H1 (cell line): ENCODE data around the gene GEMIN2. TPM values are rescaled to one million over a fixed set of nuclear protein-coding genes. Genes with fewer than 3 reads are reported as not detected.

Source experiments
- CTCF ChIA-PET: fragments of 300-600 bp; sonication (Branson Sonifier 250); formaldehyde crosslinking; loops from one replicate; lab custom pipeline; 2021; ENCODE audit not compliant: partially characterized antibody; lab: Charles Lee
- POLR2A ChIA-PET: fragments of 300-600 bp; sonication (Branson Sonifier 250); formaldehyde crosslinking; loops from one replicate; lab custom pipeline; 2021; ENCODE audit warnings: inconsistent platforms; ENCODE audit not compliant: partially characterized antibody; lab: Charles Lee
- DNase-seq, 2 experiments: peaks; one replicate each; pipeline versions ENCODE4 v3.0.0 to v3.0.0-alpha.2; 2010 to 2022; ENCODE audit warnings: low spot score in 2 of 2, low read depth in 1 of 2, mixed read lengths in 1 of 2
- FAIRE-seq: peaks from 2 replicates; lab custom pipeline; 2011; peaks lifted over from hg19 to GRCh38; lab: Jason Lieb, UNC
- H2AFZ ChIP-seq: 2 replicates; pipeline ENCODE4 v1.8.1; 2012; ENCODE audit warnings: low read length, inconsistent platforms
- H2AK5ac ChIP-seq: 2 replicates; pipeline ENCODE4 v1.6.1; 2013; ENCODE audit warnings: low read depth, low read length
- H2BK120ac ChIP-seq: replicated peaks from 2 replicates; pipeline ENCODE3; 2013; ENCODE audit warnings: low read depth, low read length, inconsistent platforms
- H2BK12ac ChIP-seq: 2 replicates; pipeline ENCODE4 v1.6.1; 2013; ENCODE audit warnings: low read depth, low read length
- H2BK15ac ChIP-seq: 2 replicates; pipeline ENCODE4 v1.6.1; 2013; ENCODE audit warnings: low read length
- H2BK20ac ChIP-seq: 2 replicates; pipeline ENCODE4 v1.6.1; 2013; ENCODE audit warnings: low read length
- H2BK5ac ChIP-seq: 2 replicates; pipeline ENCODE4 v1.6.1; 2013; ENCODE audit warnings: low read depth, low read length
- H3K14ac ChIP-seq: 2 replicates; pipeline ENCODE4 v1.6.1; 2013; ENCODE audit warnings: inconsistent platforms; ENCODE audit not compliant: insufficient read length
- H3K18ac ChIP-seq: 2 replicates; pipeline ENCODE4 v1.6.1; 2013; ENCODE audit warnings: low read length; ENCODE audit errors: extremely low read depth
- H3K23ac ChIP-seq: 2 replicates; pipeline ENCODE4 v1.6.1; 2013; ENCODE audit warnings: inconsistent platforms; ENCODE audit not compliant: insufficient read length
- H3K23me2 ChIP-seq: 2 replicates; pipeline ENCODE4 v1.6.1; 2013; ENCODE audit warnings: low read depth, low read length
- H3K27ac ChIP-seq: 2 replicates; pipeline ENCODE4 v1.6.1; 2011; ENCODE audit warnings: low read depth, low read length, inconsistent platforms
- H3K27me3 ChIP-seq, 4 experiments: replicated peaks in 1 of 4; 1 replicate in 1 of 4; 2 replicates in 3 of 4; pipeline versions ENCODE4 v1.6.1 to v1.8.1; 2011 to 2013; ENCODE audit warnings: low read length in 3 of 4, mild to moderate bottlenecking in 3 of 4, inconsistent platforms in 2 of 4, mixed read lengths in 2 of 4, moderate library complexity in 1 of 4; ENCODE audit not compliant: control insufficient read depth in 3 of 4, insufficient read depth in 3 of 4; ENCODE audit errors: extremely low read depth in 1 of 4
- H3K36me3 ChIP-seq, 4 experiments: 2 replicates each; pipeline versions ENCODE4 v1.6.1 to v1.8.1; 2011 to 2013; ENCODE audit warnings: mild to moderate bottlenecking in 4 of 4, low read length in 3 of 4, moderate library complexity in 2 of 4, control low read depth in 1 of 4, inconsistent platforms in 1 of 4; ENCODE audit not compliant: insufficient read depth in 4 of 4, control insufficient read depth in 2 of 4
- H3K4ac ChIP-seq: replicated peaks from 2 replicates; pipeline ENCODE3; 2013; ENCODE audit warnings: low read length, low read depth, mixed read lengths, inconsistent platforms; ENCODE audit not compliant: insufficient read length
- H3K4me1 ChIP-seq, 4 experiments: replicated peaks in 1 of 4; 1 replicate in 1 of 4; 2 replicates in 3 of 4; pipeline versions ENCODE4 v1.6.1 to v1.8.1; 2011 to 2013; ENCODE audit warnings: low read length in 3 of 4, inconsistent platforms in 2 of 4, mixed read lengths in 1 of 4; ENCODE audit not compliant: insufficient read depth in 4 of 4, control insufficient read depth in 3 of 4
- H3K4me2 ChIP-seq, 2 experiments: 2 replicates each; pipeline versions ENCODE4 v1.6.1 to v1.8.1; 2011 to 2013; ENCODE audit warnings: low read depth in 2 of 2, low read length in 2 of 2, control low read depth in 1 of 2, inconsistent platforms in 1 of 2, mild to moderate bottlenecking in 1 of 2; ENCODE audit not compliant: insufficient read depth in 1 of 2
- H3K4me3 ChIP-seq, 4 experiments: fragments of 200-600, 300-600 bp in 1 of 4; sonication (generic), shearing (Covaris generic), sonication (Bioruptor Twin) in 1 of 4; 2 replicates each; pipeline versions ENCODE4 v1.5.1 to v1.8.1; 2011 to 2016; ENCODE audit warnings: low read length in 4 of 4, low read depth in 3 of 4, control low read depth in 2 of 4, inconsistent platforms in 2 of 4, mild to moderate bottlenecking in 2 of 4, mixed read lengths in 1 of 4, moderate library complexity in 1 of 4; ENCODE audit not compliant: insufficient read depth in 2 of 4; ENCODE audit errors: extremely low read depth in 1 of 4
- H3K56ac ChIP-seq: replicated peaks from 2 replicates; pipeline ENCODE3; 2013; ENCODE audit warnings: low read depth, mild to moderate bottlenecking, mixed read lengths, low read length, inconsistent platforms; ENCODE audit not compliant: insufficient read length
- H3K79me1 ChIP-seq: 2 replicates; pipeline ENCODE4 v1.6.1; 2013; ENCODE audit warnings: low read depth, low read length, control low read depth
- H3K79me2 ChIP-seq, 2 experiments: 2 replicates each; pipeline versions ENCODE4 v1.6.1 to v1.8.1; 2012 to 2013; ENCODE audit warnings: low read length in 2 of 2, mild to moderate bottlenecking in 2 of 2, inconsistent platforms in 1 of 2; ENCODE audit not compliant: insufficient read depth in 2 of 2, control insufficient read depth in 1 of 2
- H3K9ac ChIP-seq, 4 experiments: replicated peaks in 1 of 4; 1 replicate in 1 of 4; 2 replicates in 3 of 4; pipeline versions ENCODE4 v1.6.1 to v1.8.1; 2011 to 2013; ENCODE audit warnings: low read depth in 3 of 4, low read length in 3 of 4, control low read depth in 2 of 4, mild to moderate bottlenecking in 2 of 4, moderate library complexity in 2 of 4, inconsistent platforms in 1 of 4; ENCODE audit errors: extremely low read depth in 1 of 4
- H3K9me3 ChIP-seq, 2 experiments: 2 replicates each; pipeline versions ENCODE4 v1.6.1 to v1.8.1; 2012 to 2013; ENCODE audit warnings: mild to moderate bottlenecking in 2 of 2, moderate library complexity in 2 of 2, control low read depth in 1 of 2, inconsistent platforms in 1 of 2, low read depth in 1 of 2, low read length in 1 of 2, mixed read lengths in 1 of 2; ENCODE audit not compliant: insufficient read depth in 2 of 2
- H4K20me1 ChIP-seq, 2 experiments: replicated peaks in 1 of 2; 2 replicates each; pipeline versions ENCODE3 to v1.8.1; 2011 to 2013; ENCODE audit warnings: inconsistent platforms in 2 of 2, low read length in 2 of 2, mild to moderate bottlenecking in 1 of 2; ENCODE audit not compliant: insufficient read depth in 2 of 2, control insufficient read depth in 1 of 2
- H4K5ac ChIP-seq: 2 replicates; pipeline ENCODE4 v1.6.1; 2013; ENCODE audit warnings: low read length, low read depth, mixed read lengths, inconsistent platforms; ENCODE audit not compliant: insufficient read length
- H4K8ac ChIP-seq: 2 replicates; pipeline ENCODE4 v1.8.0; 2013; ENCODE audit warnings: mild to moderate bottlenecking, moderate library complexity, low read length, inconsistent platforms; ENCODE audit not compliant: insufficient read depth; ENCODE audit errors: extremely low read depth
- H4K91ac ChIP-seq: replicated peaks from 2 replicates; pipeline ENCODE3; 2013; ENCODE audit warnings: low read length, mixed read lengths, inconsistent platforms; ENCODE audit not compliant: insufficient read length
- CTBP2 ChIP-seq: IDR thresholded peaks from 2 replicates; pipeline ENCODE4 v1.7.0; 2011; ENCODE audit warnings: borderline replicate concordance, mild to moderate bottlenecking, moderate library complexity, mixed read lengths, low read length; ENCODE audit not compliant: insufficient read depth, insufficient read length
- EGR1 ChIP-seq: IDR thresholded peaks from 2 replicates; pipeline ENCODE4 v1.6.1; 2011; ENCODE audit warnings: low read depth, low read length, borderline replicate concordance
- POLR2AphosphoS5 ChIP-seq: IDR thresholded peaks from 2 replicates; pipeline ENCODE4 v1.6.1; 2011; ENCODE audit warnings: low read depth, low read length
- SP1 ChIP-seq: IDR thresholded peaks from 2 replicates; pipeline ENCODE4 v1.6.1; 2011; ENCODE audit warnings: low read depth, low read length
- WGBS, 2 experiments: shearing (Covaris generic) in 1 of 2; methylation state at CpG; one replicate each; pipeline versions ENCODE4 v1.1.6 to v1.1.7; 2013 to 2015; ENCODE audit warnings: low lambda C conversion rate in 2 of 2, mixed read lengths in 2 of 2, inconsistent platforms in 1 of 2, low coverage in 1 of 2, missing lambda C conversion rate in 1 of 2; ENCODE audit not compliant: insufficient replicate concordance in 2 of 2, insufficient coverage in 1 of 2, insufficient read length in 1 of 2; ENCODE audit errors: extremely low coverage in 1 of 2, missing lambda C conversion rate in 1 of 2; 5-methylcytosine and 5-hydroxymethylcytosine counted together
- polyA plus RNA-seq, 7 experiments: library from polyadenylated mRNA; depleted of rRNA in 3 of 7; stranded (reverse) in 5 of 7; unstranded in 2 of 7; fragments of >200 nt in 5 of 7; fragments of 200-250 nt in 2 of 7; gene quantifications; 1 replicate in 5 of 7; 2 replicates in 1 of 7; 4 replicates in 1 of 7; pipeline versions ENCODE4 v1.2.1 to v1.2.3, GENCODE V29; 2011 to 2013; ENCODE audit warnings: missing spikeins in 2 of 7, mixed read lengths in 2 of 7
- total RNA-seq: library from RNA; stranded (reverse); fragmentation: NEBNext Ultra II Directional; extraction: Animal tissue kit (Norgen Biotek cat#: 25700); gene quantifications from 2 replicates; pipeline ENCODE4 v1.2.1, GENCODE V29; 2021

Gene GEMIN2
- total and polyA plus RNA-seq, 2 of the 8 experiments (the other 6 are each of a cell fraction or from before 2014, with no cell fraction given) = 29.1 to 30.8 TPM

DNA sequence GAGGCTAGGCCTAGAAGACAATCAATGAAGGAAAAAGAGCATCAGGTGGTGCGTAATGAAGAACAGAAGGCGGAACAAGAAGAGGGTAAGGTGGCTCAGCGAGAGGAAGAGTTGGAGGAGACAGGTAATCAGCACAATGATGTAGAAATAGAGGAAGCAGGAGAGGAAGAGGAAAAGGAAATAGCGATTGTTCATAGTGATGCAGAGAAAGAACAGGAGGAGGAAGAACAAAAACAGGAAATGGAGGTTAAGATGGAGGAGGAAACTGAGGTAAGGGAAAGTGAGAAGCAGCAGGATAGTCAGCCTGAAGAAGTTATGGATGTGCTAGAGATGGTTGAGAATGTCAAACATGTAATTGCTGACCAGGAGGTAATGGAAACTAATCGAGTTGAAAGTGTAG is 66.4 kb downstream of the GEMIN2 start:
- Histone ChIP-seq H4K20me1 (peaks cover 7 to 8% of the 10 kb centered on the region in 2 experiments), H3K36me3 (peaks cover 43 to 94% (median 71%) of the 10 kb centered on the region in 4 experiments), H4K5ac (no peak overlapping the region), H3K9me3 (no peaks in the 10 kb centered on the region), H3K4me3 (no peak overlapping the region), H2BK15ac (no peak overlapping the region), H3K27me3 (no peaks in the 10 kb centered on the region), H3K18ac (no peak overlapping the region), H3K23me2 (no peaks in the 10 kb centered on the region; the same call in 1 of the 2 replicates), H3K14ac (no peak overlapping the region), H3K79me2 (peaks cover 5 to 46% of the 10 kb centered on the region in 2 experiments), H2BK120ac (no peak overlapping the region), H3K56ac (no peak overlapping the region), H4K91ac (no peak overlapping the region), H2AK5ac (no peak overlapping the region), H3K4me1 (no peaks in the 10 kb centered on the region), H3K23ac (no peak overlapping the region), H2BK12ac (no peak overlapping the region), H3K4ac (no peak overlapping the region), H2AFZ (no peak overlapping the region), H3K9ac (no peak overlapping the region), H2BK5ac (no peak overlapping the region), H3K27ac (no peak overlapping the region), H4K8ac (no peak overlapping the region; the same call in 1 of the 2 replicates), H3K4me2 (no peak overlapping the region), H3K79me1 (no peaks in the 10 kb centered on the region; the same call in none of the 2 replicates), H2BK20ac (no peak overlapping the region)
- WGBS, 2 experiments = 97% methylated on average over 5 of the region's 5 CpGs; no CpG with 5 or more reads in 1 of the 2 experiments
- ChIA-PET POLR2A (interaction anchor here (0.6 to 13.8 kb wide), 17 partner anchors 8 to 230 kb away, joined by 3 to 219 read pairs (median 5); partner anchors contain the start of genes PNN, SEC23A and TRAPPC6B), CTCF (interaction anchor here (0.6 kb wide), 1 partner anchor 284 kb away, joined by 4 read pairs; no protein-coding TSS in a partner anchor)
- TF ChIP-seq CTBP2 (no peak), POLR2AphosphoS5 (peak; percentile 83; the same call in 1 of the 2 replicates), EGR1 (no peak), SP1 (0 out of 2 replicates have a peak, but pooled peaks have one; percentile 8)
- FAIRE-seq (no peak), DNase-seq (no peak)
